Tibial artery (tissue), 4 donors: ENCODE results near the gene MYO7B.

ENCODE experiments used
- DNase-seq, 2 donors: peaks; one replicate each; pipeline ENCODE4 v3.0.0-alpha.2; 2019
- H3K27ac ChIP-seq, 2 donors: fragments of 200-600 bp; sonication (generic) in 1 of 2; 1 replicate in 1 of 2; 2 replicates in 1 of 2; pipeline ENCODE4 v1.5.1; 2018 to 2019; ENCODE audit warnings: mild to moderate bottlenecking in 1 of 2
- H3K27me3 ChIP-seq, 2 donors: fragments of 200-600 bp; sonication (generic) in 1 of 2; one replicate each; pipeline versions ENCODE4 v1.5.1 to v1.6.0; 2016 to 2019
- H3K36me3 ChIP-seq, 3 donors: fragments of 200-600 bp; sonication (generic) in 2 of 3; one replicate each; pipeline ENCODE4 v1.5.1; 2016 to 2019; ENCODE audit warnings: mild to moderate bottlenecking in 2 of 3
- H3K4me1 ChIP-seq, 4 donors: fragments of 200-600 bp; sonication (generic) in 2 of 4; 1 replicate in 3 of 4; 2 replicates in 1 of 4; pipeline ENCODE4 v1.5.1; 2016 to 2019
- H3K4me3 ChIP-seq, 2 donors: fragments of 200-600 bp; sonication (generic) in 1 of 2; 1 replicate in 1 of 2; 2 replicates in 1 of 2; pipeline ENCODE4 v1.5.1; 2018 to 2019; ENCODE audit warnings: mild to moderate bottlenecking in 2 of 2
- H3K9me3 ChIP-seq, 3 donors: fragments of 200-600 bp; sonication (generic) in 1 of 3; one replicate each; pipeline ENCODE4 v1.5.1; 2016 to 2019
- CTCF ChIP-seq, 2 experiments: fragments of 200-600 bp in 1 of 2; fragments of 450-650 bp in 1 of 2; IDR thresholded peaks; one replicate each; pipeline ENCODE4 v1.5.1; 2017 to 2019; ENCODE audit warnings: antibody characterized with exemption in 2 of 2, mild to moderate bottlenecking in 1 of 2, moderate library complexity in 1 of 2
- intact Hi-C: fragments of 100-400 bp; cut with DNase I; formaldehyde crosslinking; loops from one replicate; pipeline ENCODE4 v1.15.0; 2023; ENCODE audit warnings: low total_unique reads

Gene MYO7B

GRCh38 chr2:127605691-127606263 lies 70.3 kb downstream of the MYO7B start:
- intact Hi-C loops: no loop called here
- TF ChIP-seq CTCF (IDR thresholded peaks at IDR 0.05): no peak
- Histone ChIP-seq H3K4me1 (no peaks in the 10 kb centered on the region), H3K9me3 (peaks cover 0 to under 1% (median 0%) of the 10 kb centered on the region in 3 donors), H3K4me3 (no peak overlapping the region), H3K27ac (no peak overlapping the region), H3K27me3 (no peaks in the 10 kb centered on the region), H3K36me3 (no peaks in the 10 kb centered on the region)
- DNase-seq: no peak

- H3K4me3 ChIP-seq: no peak overlapping the region
- H3K27ac ChIP-seq: no peak overlapping the region
- H3K4me1 ChIP-seq: no peaks in the 10 kb centered on the region
- no peaks in the 10 kb centered on the region for H3K36me3 ChIP-seq
- peaks cover 0 to 11% (median 6%) of the 10 kb centered on the region in 3 donors for H3K9me3 ChIP-seq
- no peaks in the 10 kb centered on the region for H3K27me3 ChIP-seq
- intact Hi-C loops: no loop called here
- TF ChIP-seq CTCF (IDR thresholded peaks at IDR 0.05): no peak
- DNase-seq: no peak
Observed at GRCh38 chr2:127606625-127607398, 71.3 kb downstream of the MYO7B start.

- intact Hi-C loops: no loop called here
- no peak for TF ChIP-seq CTCF (IDR thresholded peaks at IDR 0.05)
- DNase-seq: no peak
Observed at GRCh38 chr2:127607399-127607908, 72.0 kb downstream of the MYO7B start.

GRCh38 chr2:127608061-127609030 lies 72.9 kb downstream of the MYO7B start:
- Histone ChIP-seq H3K4me3 (no peak overlapping the region), H3K27me3 (no peaks in the 10 kb centered on the region), H3K9me3 (peaks cover 0 to 21% (median 11%) of the 10 kb centered on the region in 3 donors), H3K4me1 (no peaks in the 10 kb centered on the region), H3K36me3 (no peaks in the 10 kb centered on the region), H3K27ac (no peak overlapping the region)
- no peak for TF ChIP-seq CTCF (IDR thresholded peaks at IDR 0.05)
- DNase-seq: no peak
- intact Hi-C loops: no loop called here

More at GRCh38 chr2:127607399-127607908, 72.0 kb downstream of the MYO7B start:
- Histone ChIP-seq H3K36me3 (no peaks in the 10 kb centered on the region), H3K4me1 (no peaks in the 10 kb centered on the region), H3K4me3 (no peak overlapping the region), H3K27me3 (no peaks in the 10 kb centered on the region), H3K27ac (no peak overlapping the region), H3K9me3 (peaks cover 0 to 18% (median 6%) of the 10 kb centered on the region in 3 donors)

- Histone ChIP-seq H3K9me3 (peaks cover 0 to 28% (median 15%) of the 10 kb centered on the region in 3 donors), H3K36me3 (no peaks in the 10 kb centered on the region), H3K4me3 (no peak overlapping the region), H3K27ac (no peak overlapping the region), H3K4me1 (no peaks in the 10 kb centered on the region), H3K27me3 (no peaks in the 10 kb centered on the region)
- intact Hi-C loops: no loop called here
- DNase-seq: no peak
- no peak for TF ChIP-seq CTCF (IDR thresholded peaks at IDR 0.05)
Observed at GRCh38 chr2:127609031-127609751, 73.7 kb downstream of the MYO7B start.
